Activated effector memory CD4-positive, alpha-beta T cell treated with Interleukin-2 at 50 U/mL for 16 hours (primary cell): ENCODE measurements around the gene SNTG2.

Experiments
- DNase-seq: peaks from one replicate; pipeline ENCODE4 v3.0.0-alpha.2; 2020

Gene SNTG2

DNA sequence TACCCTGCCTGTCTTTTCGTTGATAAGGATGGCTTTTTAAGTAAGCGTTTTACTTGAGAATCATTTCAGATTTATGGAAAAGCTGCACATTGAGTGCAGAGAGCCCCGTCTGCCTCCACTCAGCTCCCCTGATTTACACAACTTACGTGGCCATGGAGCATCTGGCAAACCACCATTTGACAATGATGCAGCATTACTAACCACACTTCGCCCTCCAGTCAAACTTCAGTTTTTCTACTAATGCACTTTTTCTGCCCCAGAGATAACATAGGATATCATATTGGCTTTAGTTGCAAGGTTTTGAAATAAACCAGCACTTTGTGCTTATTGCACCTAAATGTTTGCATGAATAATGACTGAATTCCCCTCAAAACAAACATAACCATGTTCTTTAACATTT is 297.5 kb downstream of the SNTG2 start:
- DNase-seq, result no peak

DNA sequence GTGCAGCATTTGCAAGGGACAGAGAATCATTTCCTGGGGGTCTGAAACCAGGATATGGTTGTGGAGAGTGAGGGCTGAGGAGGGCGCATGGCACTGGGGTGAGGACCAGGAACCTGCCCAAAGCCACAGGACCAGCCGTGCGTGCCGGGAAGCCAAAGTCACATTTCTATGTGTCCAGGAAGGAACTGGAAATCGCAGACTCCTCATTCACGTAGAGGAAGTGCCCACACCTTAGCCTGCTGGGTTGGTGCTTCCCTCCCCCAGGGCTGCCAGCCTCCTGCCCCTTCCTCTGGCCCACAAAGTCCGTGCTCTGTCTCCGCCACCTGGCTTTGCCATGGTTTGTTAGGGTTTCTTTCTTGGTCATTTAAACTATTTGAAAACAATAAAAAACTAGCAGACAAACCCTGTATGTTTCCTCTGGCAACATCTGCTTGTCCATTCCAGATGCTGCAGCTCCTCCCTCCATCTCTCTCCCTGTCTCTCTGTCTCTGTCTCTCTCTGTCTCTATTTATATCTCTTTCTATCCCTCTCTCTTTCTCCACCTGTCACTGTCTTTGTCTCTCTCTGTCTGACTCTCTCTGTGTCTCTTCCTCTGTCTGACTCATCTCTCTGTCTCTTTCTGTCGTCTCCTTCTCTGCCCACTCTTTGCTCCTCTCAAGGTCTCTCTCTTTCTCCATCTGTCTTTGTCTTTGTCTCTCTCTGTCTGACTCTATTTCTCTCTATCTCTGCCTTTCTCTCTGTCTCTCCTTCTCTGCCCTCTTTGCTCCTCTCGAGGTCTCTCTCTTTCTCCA is 299.4 kb downstream of the SNTG2 start:
- DNase-seq, result no peak

- no peak for DNase-seq
These were observed 300.9 kb downstream of the SNTG2 start for GRCh38 chr2:1251520-1251919.

- no peak for DNase-seq
These were observed 303.0 kb downstream of the SNTG2 start for GRCh38 chr2:1253629-1254028.

- no peak for DNase-seq
These were observed 304.2 kb downstream of the SNTG2 start for GRCh38 chr2:1254662-1255343.

DNA sequence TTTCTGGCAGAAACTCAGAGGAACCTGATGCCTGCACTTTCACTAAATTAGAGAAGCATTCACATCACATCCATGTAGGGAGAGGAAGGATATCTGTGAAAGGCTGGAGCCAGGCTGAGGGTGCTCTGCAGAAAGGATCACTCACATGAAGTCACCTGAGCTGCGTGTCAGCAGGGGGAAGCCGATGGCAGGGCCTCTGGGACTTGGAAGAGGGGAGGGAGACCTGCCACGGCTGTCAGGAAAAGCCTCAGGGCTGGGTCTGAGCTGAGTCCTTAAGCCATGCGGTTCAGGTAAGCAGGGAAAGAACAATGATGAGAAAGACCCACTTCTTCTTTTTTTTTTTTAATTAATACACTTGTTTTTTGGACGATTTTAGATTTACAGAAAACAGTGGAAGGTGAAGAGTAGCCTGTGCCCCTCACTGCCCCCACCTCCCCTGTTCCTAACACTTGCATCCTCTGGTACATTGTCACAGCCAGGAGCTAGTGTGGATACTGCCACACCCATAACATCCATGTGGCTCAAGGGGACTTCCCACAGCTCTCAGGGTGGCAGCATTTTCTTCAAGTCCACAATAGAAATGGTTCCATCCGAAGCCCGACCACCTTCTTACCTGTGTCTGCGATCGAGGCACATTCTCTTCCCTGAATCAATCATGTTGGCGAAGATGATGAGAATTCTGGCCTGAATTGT is 306.1 kb downstream of the SNTG2 start:
- no peak for DNase-seq

DNA sequence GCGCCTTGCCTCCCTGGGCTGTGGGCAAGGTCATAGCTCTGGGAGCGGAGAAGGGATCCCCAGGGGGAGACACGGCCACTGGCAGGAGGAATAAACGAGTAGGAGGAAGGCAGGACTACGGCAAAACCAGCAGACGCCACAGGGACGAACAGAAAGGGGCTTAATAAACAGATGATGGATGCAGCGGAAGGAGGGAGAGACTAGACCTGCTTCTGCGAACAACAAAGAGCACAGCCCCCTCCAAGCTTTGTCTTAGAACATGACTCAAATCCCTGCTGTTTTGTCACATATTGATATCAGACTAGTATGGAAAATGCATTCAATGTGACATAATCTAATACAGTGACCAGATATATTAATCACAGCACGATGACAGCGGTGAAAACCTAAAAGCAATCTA is 306.7 kb downstream of the SNTG2 start:
- DNase-seq, result no peak

- DNase-seq, result no peak
These were observed 309.1 kb downstream of the SNTG2 start for GRCh38 chr2:1259746-1260145.

DNA sequence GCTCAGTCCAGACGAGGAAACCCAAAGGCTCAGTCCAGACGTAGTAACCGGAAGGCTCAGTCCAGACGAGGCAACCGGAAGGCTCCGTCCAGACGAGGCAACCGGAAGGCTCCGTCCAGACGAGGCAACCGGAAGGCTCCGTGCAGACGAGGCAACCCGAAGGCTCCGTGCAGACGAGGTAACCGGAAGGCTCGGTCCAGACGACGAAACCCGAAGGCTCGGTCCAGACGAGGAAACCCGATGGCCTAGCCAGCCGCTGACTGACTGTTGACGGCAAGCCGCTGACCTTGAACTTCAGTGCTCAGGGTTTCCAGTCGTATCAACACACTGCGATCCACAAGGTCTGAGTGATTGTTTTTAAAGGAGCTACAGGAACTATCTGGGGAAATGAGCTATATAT is 312.0 kb downstream of the SNTG2 start:
- no peak for DNase-seq

GRCh38 chr2:1265454-1265853 is 314.8 kb downstream of the SNTG2 start:
- no peak for DNase-seq

- DNase-seq, result no peak
These were observed 315.7 kb downstream of the SNTG2 start for GRCh38 chr2:1266351-1266750.

GRCh38 chr2:1268034-1268433 is 317.4 kb downstream of the SNTG2 start:
- no peak for DNase-seq

- DNase-seq, result no peak
These were observed 319.2 kb downstream of the SNTG2 start for GRCh38 chr2:1269812-1270211.

GRCh38 chr2:1272835-1273234 is 322.2 kb downstream of the SNTG2 start:
- DNase-seq, result no peak

- DNase-seq, result no peak
These were observed 327.0 kb downstream of the SNTG2 start for GRCh38 chr2:1277634-1278033.

DNA sequence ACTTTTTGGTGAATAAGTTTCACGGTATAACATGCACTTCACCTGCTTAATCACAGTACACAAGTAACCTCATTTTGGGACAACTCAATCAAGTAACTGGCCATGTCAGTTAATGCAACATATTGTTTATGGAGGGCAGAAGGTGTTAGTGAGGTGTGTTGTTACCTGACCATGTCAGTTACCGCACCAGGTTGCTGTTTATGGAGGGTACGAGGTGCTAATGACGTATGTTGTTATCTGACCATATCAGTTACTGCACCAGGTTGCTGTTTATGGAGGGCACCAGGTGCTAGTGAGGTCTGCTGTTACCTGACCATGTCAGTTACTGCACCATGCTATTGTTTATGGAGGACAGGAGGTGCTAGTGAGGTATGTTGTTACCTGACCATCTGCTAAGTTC is 327.5 kb downstream of the SNTG2 start:
- DNase-seq, result no peak

- DNase-seq, result no peak
These were observed 328.2 kb downstream of the SNTG2 start for GRCh38 chr2:1278861-1279260.

GRCh38 chr2:1282552-1282951 is 331.9 kb downstream of the SNTG2 start:
- no peak for DNase-seq

DNA sequence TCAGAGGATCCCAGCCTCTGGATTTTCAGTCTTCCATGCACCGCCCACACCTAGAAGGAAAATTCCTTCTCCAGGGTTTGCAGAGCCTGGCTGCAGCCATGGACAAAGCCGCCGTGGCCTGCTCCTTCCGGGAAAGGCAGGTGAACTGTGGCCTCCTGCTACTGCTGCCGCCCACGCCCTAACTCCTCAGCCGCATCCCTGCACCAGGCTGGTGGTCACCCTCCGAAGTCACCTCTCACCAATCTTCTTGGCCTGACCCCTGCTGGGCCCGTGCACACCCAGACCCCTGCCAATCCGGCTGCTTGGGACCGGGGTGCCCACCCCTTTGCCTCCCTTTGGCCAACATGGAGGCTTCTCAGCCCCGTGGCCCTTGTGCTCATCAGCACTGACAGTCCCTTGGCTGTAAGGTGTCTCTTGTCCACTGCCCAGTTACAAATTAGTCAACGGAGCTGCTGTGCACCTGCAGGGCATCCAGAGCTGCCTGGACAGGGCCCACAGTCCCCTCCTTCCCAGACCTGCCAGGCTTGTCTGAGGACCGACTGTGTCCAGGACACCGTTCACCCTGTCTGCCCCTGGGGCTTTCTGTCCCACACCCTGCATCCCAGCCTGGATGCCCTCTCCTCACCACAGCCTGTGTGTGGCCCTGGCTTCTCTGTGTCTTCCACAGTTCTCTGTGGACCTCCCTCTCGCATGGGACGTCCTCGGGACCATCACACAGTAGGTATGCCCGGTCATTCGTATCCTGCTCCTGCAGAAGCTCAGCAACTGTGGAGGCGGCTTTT is 332.6 kb downstream of the SNTG2 start:
- no peak for DNase-seq

- no peak for DNase-seq
These were observed 333.2 kb downstream of the SNTG2 start for GRCh38 chr2:1283871-1284270.

DNA sequence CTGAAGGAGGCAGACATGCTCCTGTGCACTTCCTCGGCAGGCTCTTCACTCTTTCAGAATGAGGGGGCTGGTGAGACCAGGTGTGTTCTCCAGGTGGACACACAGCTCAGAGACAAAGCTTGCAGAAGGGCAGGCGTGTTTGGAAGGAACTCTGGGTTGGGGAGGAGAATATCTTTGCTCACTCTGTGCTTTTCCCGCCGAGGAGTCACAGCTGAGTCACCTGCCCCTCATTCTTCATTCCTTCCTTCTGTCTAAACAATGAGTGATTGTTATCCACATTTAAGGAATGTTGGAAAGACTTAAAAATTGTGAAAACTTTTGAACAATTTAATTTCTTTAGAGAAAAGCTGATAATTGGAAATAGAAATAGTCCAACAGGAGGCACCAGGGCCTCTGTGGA is 336.3 kb downstream of the SNTG2 start:
- DNase-seq, result no peak

DNA sequence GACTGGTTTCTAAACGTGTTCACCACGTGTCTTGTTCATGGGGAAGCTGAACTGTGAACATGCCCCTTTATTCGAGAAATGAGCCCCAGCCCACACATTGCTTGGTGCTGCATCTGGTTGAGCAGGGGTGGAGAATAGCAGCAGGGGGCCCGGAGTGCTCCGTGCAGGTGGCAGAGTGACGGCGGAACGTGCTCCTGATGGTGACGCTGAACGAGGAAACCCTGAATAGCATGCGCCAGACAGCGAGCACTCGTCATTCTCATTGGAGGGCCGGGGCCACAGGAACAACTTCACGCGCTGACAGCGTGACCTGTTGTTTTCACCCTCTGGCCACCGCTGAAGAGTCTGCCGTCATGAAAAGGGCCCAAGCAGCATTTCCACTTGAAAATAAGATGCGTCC is 336.8 kb downstream of the SNTG2 start:
- no peak for DNase-seq

GRCh38 chr2:1294900-1295299 is 344.3 kb downstream of the SNTG2 start:
- DNase-seq, result no peak
